ENCODE results near the gene TMEM212.

Gene TMEM212

DNA sequence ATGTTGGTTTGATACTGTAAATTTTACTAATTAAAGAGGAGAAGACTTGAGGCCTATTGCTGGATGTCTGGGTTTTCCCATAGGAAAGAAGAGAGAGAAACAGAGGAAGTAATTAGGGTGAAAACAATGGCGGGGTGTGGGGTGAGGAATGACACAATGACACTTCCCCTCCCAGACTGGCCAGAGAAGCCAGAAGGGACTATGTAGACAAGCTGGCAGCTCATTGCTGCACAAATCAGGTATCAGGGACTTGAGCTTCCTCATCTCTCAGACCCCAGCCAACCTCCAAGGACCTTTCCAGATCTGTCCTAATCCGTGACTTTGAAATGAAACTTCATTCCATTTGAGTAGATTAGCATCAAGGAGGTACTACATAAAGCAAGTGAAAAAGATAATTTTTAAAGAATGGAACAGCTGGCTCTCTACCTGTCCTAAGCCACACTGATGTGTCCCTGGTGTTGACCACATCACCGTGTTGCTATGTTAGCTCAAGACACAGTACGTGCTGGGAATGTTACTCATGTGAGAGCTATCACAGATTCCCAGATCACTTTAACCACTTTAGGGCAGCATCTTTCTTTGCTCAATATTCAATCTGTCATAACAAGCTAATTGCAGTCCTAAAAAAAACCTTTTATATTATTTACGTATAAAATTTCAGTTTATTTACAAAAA is 22.2 kb downstream of the TMEM212 start:
- Histone ChIP-seq H3K36me3 (ENCODE audit: insufficient read depth, low read length) (no peaks in the 10 kb centered on the region), H3K9ac (ENCODE audit: low read length) (no peak overlapping the region), H3K9me3 (ENCODE audit: low read length) (no peaks in the 10 kb centered on the region), H3K4me3 (ENCODE audit: low read depth in 1 of 2, low read length in 2 of 2) (no peak overlapping the region), H3K4me1 (ENCODE audit: insufficient read depth, low read length) (peaks cover 5% of the 10 kb centered on the region), H3K27ac (ENCODE audit: low read depth, low read length) (no peak overlapping the region), H3K27me3 (ENCODE audit: control insufficient read depth in 1 of 2, insufficient read depth in 2 of 2, low read length in 2 of 2) (no peaks in the 10 kb centered on the region)

DNA sequence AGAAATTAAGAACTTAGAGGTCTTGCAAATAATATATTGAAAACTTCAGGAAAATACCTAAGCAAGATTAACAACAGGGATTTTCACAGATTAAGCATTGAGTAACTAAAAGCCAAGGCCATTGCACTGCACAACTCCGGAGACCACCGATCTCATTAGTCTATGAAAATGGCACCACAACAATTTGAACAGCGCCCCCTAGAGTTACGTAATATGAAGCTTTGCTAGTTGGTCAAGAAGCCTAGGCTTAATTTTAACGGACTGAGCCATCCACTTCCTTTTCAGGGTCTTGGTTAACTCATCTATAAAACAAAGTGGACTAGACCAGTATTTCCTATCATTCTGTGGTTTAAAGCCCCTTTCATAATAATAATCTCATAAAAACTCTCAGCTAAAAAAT is 24.8 kb downstream of the TMEM212 start:
- Histone ChIP-seq H3K4me3 (ENCODE audit: low read depth in 1 of 2, low read length in 2 of 2) (no peak overlapping the region), H3K36me3 (ENCODE audit: insufficient read depth, low read length) (no peaks in the 10 kb centered on the region), H3K9me3 (ENCODE audit: low read length) (no peaks in the 10 kb centered on the region), H3K9ac (ENCODE audit: low read length) (no peak overlapping the region), H3K27ac (ENCODE audit: low read depth, low read length) (no peak overlapping the region), H3K4me1 (ENCODE audit: insufficient read depth, low read length) (no peaks in the 10 kb centered on the region), H3K27me3 (ENCODE audit: control insufficient read depth in 1 of 2, insufficient read depth in 2 of 2, low read length in 2 of 2) (no peaks in the 10 kb centered on the region)

DNA sequence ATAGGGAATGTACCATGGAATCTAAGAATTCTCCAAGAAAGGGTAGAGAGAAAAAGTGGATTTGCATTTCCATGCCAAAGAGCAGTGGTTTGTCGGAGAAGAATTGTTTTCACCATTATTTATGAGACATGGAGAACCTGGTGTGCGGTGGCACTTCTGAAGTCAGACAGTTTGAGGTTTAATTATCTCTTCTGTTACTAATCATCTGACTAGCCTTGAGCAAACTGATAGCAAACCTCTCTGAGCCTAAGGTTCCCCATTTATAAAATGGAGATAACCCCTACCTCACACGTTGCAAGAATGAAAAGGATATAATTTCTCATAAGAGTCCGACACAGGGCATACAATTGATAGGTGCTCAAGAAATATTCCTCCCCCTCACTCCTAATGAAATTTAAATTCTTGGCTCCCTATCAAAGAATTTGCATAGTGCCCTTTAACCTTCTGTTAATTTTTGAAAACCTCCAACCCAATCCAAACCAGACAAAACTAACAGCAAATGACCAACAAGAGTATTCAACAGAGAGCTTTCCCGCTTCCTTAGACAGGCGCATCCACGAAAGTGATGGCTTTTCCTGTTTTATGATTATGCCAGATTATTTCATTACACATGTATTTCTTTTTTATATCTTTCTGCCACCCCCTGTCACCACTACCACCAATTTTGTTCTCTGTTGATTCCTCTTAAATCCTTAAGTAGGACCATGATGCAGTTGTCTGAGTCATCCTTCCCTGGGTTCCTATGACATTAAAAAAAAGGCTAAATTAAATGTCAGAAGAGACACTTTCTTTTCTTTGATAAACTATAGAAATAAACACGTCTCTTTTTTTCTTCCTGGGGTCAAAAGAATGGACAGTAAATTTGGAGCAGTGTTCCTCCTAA is 28.5 kb downstream of the TMEM212 start:
- no peak overlapping the region for H3K27ac ChIP-seq (ENCODE audit: low read depth, low read length)
- no peak overlapping the region for H3K9ac ChIP-seq (ENCODE audit: low read length)
- H3K4me3 ChIP-seq (ENCODE audit: low read depth in 1 of 2, low read length in 2 of 2) = no peak overlapping the region
- H3K4me1 ChIP-seq (ENCODE audit: insufficient read depth, low read length) = peaks cover 21% of the 10 kb centered on the region
- H3K9me3 ChIP-seq (ENCODE audit: low read length) = no peaks in the 10 kb centered on the region
- no peaks in the 10 kb centered on the region for H3K36me3 ChIP-seq (ENCODE audit: insufficient read depth, low read length)
- no peaks in the 10 kb centered on the region for H3K27me3 ChIP-seq (ENCODE audit: control insufficient read depth in 1 of 2, insufficient read depth in 2 of 2, low read length in 2 of 2)

DNA sequence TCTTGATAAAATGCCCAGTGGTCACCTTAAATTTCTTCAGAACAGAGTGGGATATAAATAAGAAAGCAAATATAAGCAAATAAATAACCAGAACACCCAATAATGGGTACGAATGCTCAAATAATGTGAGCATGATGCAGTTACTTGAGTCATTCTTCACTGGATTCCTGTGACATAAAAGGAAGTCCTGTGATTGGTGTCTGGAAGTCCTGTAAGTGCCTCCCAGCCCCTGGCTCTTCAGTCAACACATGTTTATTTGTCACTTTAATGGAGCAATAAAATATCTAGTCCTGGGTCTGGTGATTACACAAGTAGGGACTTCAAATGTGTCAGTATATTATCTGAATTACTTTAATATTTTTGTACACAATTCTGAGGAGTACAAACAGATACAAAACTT is 30.4 kb downstream of the TMEM212 start:
- Histone ChIP-seq H3K9ac (ENCODE audit: low read length) (no peak overlapping the region), H3K27ac (ENCODE audit: low read depth, low read length) (no peak overlapping the region), H3K9me3 (ENCODE audit: low read length) (no peaks in the 10 kb centered on the region), H3K4me3 (ENCODE audit: low read depth in 1 of 2, low read length in 2 of 2) (no peak overlapping the region), H3K36me3 (ENCODE audit: insufficient read depth, low read length) (no peaks in the 10 kb centered on the region), H3K27me3 (ENCODE audit: control insufficient read depth in 1 of 2, insufficient read depth in 2 of 2, low read length in 2 of 2) (no peaks in the 10 kb centered on the region), H3K4me1 (ENCODE audit: insufficient read depth, low read length) (peaks cover 22% of the 10 kb centered on the region)

DNA sequence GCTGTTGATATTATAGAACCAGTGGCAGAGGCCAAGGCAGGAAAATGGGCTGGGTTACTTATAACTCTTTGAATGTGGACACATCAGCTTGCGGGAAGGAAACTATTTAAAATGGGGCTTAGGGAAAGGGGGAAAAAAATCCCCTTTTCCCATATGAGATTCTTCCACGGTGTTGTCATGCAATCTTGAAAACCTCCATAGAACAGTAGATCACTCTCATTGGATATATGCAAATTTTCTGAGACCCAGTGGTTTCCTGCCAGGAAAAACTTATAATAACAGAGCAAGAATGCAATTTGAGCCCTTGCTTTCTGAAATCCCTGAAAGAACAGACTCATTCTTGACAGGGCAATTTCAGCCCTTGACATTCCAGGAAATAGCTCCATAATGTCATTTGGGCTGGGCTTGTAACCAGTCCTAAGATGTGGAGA is 31.1 kb downstream of the TMEM212 start:
- Histone ChIP-seq H3K9me3 (ENCODE audit: low read length) (no peaks in the 10 kb centered on the region), H3K36me3 (ENCODE audit: insufficient read depth, low read length) (no peaks in the 10 kb centered on the region), H3K27me3 (ENCODE audit: control insufficient read depth in 1 of 2, insufficient read depth in 2 of 2, low read length in 2 of 2) (no peaks in the 10 kb centered on the region), H3K9ac (ENCODE audit: low read length) (no peak overlapping the region), H3K27ac (ENCODE audit: low read depth, low read length) (peak overlapping the region; percentile 12), H3K4me3 (ENCODE audit: low read depth in 1 of 2, low read length in 2 of 2) (no peak overlapping the region), H3K4me1 (ENCODE audit: insufficient read depth, low read length) (peaks cover 22% of the 10 kb centered on the region)

DNA sequence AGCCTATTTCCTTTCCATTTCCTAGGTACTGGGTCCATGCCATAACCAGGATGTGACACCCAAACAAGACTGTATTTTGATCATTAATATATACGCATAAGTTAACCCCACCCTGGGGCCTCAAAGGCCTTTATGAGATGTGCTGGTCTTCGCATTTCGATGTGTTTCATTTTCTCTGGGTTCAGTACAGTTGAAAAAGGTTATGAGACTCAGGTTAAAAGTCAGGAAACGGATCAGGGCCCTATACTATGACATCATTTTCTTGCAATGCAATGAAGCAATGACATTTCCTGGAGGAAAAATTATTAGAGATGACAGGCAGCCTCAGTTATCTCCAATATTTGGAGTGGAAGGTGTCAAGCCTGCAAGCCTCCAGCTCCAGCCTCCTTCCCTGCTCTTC is 31.7 kb downstream of the TMEM212 start:
- Histone ChIP-seq H3K9me3 (ENCODE audit: low read length) (no peaks in the 10 kb centered on the region), H3K27me3 (ENCODE audit: control insufficient read depth in 1 of 2, insufficient read depth in 2 of 2, low read length in 2 of 2) (no peaks in the 10 kb centered on the region), H3K36me3 (ENCODE audit: insufficient read depth, low read length) (no peaks in the 10 kb centered on the region), H3K4me3 (ENCODE audit: low read depth in 1 of 2, low read length in 2 of 2) (no peak overlapping the region), H3K4me1 (ENCODE audit: insufficient read depth, low read length) (peaks cover 22% of the 10 kb centered on the region), H3K27ac (ENCODE audit: low read depth, low read length) (peak overlapping the region; percentile 12), H3K9ac (ENCODE audit: low read length) (no peak overlapping the region)

DNA sequence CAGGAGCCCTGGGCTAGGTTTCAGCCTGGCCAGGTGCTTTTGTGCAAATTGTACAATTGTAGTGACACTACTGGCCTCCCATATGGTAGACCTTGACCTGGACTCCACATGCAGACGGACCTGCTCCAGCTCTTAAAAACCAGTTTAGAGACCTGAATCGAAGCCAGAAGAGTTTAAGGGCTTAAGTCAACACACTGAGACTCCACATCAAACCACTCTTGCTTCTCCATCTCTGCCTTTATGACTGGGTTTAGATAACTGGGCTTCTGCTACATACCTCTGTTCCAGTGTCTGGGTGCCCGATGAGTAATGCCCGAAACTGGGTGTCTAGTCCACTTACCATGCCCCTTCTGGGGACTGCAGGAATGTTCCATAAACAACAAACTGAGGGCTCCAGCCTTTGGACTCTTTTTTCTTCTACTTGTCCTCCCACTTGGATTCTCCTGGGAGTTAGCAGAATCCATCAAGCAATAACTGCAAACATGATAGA is 32.8 kb downstream of the TMEM212 start:
- Histone ChIP-seq H3K4me3 (ENCODE audit: low read depth in 1 of 2, low read length in 2 of 2) (no peak overlapping the region), H3K27ac (ENCODE audit: low read depth, low read length) (no peak overlapping the region), H3K4me1 (ENCODE audit: insufficient read depth, low read length) (peaks cover 22% of the 10 kb centered on the region), H3K36me3 (ENCODE audit: insufficient read depth, low read length) (no peaks in the 10 kb centered on the region), H3K27me3 (ENCODE audit: control insufficient read depth in 1 of 2, insufficient read depth in 2 of 2, low read length in 2 of 2) (no peaks in the 10 kb centered on the region), H3K9ac (ENCODE audit: low read length) (no peak overlapping the region), H3K9me3 (ENCODE audit: low read length) (no peaks in the 10 kb centered on the region)

DNA sequence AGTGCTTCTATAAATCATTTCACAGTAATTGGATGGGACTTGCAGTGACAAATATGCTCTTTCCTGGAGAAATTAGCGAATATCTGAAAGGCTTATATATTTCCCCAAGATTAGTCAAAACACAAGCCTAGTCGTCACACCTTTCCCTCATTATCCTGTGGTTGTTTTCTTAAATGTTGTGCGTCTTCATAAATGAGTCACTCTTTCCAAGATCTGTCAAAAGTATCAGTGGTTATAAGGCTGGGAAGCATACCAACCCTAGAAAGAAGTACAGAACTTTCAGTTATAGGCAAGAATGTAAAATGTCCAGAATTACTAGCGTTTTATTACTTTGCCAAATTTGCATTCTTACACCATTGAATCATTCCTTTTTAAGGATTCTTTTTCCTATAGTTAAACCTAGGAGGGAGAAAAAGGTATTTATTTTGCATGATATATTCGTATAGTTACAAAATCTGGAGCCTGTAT is 33.6 kb downstream of the TMEM212 start:
- peaks cover 22% of the 10 kb centered on the region for H3K4me1 ChIP-seq (ENCODE audit: insufficient read depth, low read length)
- H3K36me3 ChIP-seq (ENCODE audit: insufficient read depth, low read length) = no peaks in the 10 kb centered on the region
- H3K9ac ChIP-seq (ENCODE audit: low read length) = no peak overlapping the region
- no peak overlapping the region for H3K27ac ChIP-seq (ENCODE audit: low read depth, low read length)
- no peaks in the 10 kb centered on the region for H3K27me3 ChIP-seq (ENCODE audit: control insufficient read depth in 1 of 2, insufficient read depth in 2 of 2, low read length in 2 of 2)
- no peaks in the 10 kb centered on the region for H3K9me3 ChIP-seq (ENCODE audit: low read length)
- H3K4me3 ChIP-seq (ENCODE audit: low read depth in 1 of 2, low read length in 2 of 2) = no peak overlapping the region

DNA sequence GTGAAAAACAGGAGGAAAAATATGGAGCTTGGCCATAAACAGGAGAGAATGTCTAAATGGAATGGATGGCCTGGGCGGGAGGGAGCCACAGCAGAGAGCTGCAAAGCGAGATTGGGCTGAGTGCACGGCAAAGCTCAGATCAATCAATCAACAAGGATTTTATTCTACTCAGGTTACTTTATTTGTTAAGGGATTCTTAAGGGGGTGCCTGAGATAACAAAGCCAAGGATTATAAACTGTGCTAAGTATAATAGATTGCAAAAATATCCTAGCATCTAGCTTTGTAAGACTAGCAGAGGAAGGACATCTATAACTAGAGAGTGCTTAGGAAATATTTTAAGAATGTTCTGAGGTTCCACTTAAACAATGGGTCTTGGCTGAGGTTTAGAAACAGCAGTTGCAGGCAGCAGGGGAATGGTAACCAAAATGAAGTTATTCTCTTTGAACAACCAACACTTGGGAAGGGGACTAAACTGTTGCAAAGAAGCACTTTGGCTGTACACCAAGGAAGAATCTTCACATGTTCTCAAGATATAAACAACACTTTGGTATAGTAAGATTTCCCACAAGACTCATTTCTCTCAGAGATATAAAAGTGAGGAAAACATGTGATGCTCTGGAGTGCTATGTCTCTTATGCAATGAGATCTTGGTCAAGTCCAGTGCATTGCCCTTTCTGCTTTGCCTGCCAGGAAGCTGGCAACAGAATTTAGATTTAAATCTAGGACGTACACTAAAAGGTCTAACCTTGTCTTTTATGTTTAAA is 35.5 kb downstream of the TMEM212 start:
- no peak overlapping the region for H3K4me3 ChIP-seq (ENCODE audit: low read depth in 1 of 2, low read length in 2 of 2)
- peaks cover 22% of the 10 kb centered on the region for H3K4me1 ChIP-seq (ENCODE audit: insufficient read depth, low read length)
- no peak overlapping the region for H3K27ac ChIP-seq (ENCODE audit: low read depth, low read length)
- no peaks in the 10 kb centered on the region for H3K36me3 ChIP-seq (ENCODE audit: insufficient read depth, low read length)
- no peaks in the 10 kb centered on the region for H3K27me3 ChIP-seq (ENCODE audit: control insufficient read depth in 1 of 2, insufficient read depth in 2 of 2, low read length in 2 of 2)
- H3K9me3 ChIP-seq (ENCODE audit: low read length) = no peaks in the 10 kb centered on the region
- no peak overlapping the region for H3K9ac ChIP-seq (ENCODE audit: low read length)

DNA sequence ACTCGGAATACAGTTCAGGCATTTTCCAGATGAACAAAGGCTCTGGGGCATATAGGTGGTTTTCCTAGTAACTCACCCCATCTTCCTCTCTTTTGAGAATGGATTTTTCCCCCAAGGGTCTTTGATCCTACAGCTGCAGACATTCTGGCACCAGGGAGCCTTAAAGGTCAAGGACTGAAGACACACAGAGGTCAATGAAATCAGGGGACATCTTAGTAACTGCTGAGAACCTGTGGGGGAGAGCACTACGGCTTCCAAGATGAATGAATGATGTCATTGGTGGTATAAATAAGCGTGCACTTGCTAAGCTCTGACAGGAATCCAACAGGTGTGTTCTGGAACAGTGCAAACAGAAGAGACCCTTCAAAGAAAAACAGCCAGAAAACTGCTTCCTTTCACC is 36.3 kb downstream of the TMEM212 start:
- Histone ChIP-seq H3K36me3 (ENCODE audit: insufficient read depth, low read length) (no peaks in the 10 kb centered on the region), H3K27me3 (ENCODE audit: control insufficient read depth in 1 of 2, insufficient read depth in 2 of 2, low read length in 2 of 2) (no peaks in the 10 kb centered on the region), H3K9me3 (ENCODE audit: low read length) (no peaks in the 10 kb centered on the region), H3K4me1 (ENCODE audit: insufficient read depth, low read length) (peaks cover 16% of the 10 kb centered on the region), H3K4me3 (ENCODE audit: low read depth in 1 of 2, low read length in 2 of 2) (no peak overlapping the region), H3K9ac (ENCODE audit: low read length) (no peak overlapping the region), H3K27ac (ENCODE audit: low read depth, low read length) (no peak overlapping the region)

Data from muscle layer of colon (tissue), 2 donors.